K562 (cell line): ENCODE measurements around the gene TOM1. TPM values are rescaled to one million over a fixed set of nuclear protein-coding genes. Genes with fewer than 3 reads are reported as not detected.

Source experiments
- ATAC-seq: fragments of 200-7000 bp; cut with Tn5 transposase; 3 replicates; pipeline ENCODE4 v1.9.1; 2020; ENCODE audit warnings: moderate library complexity
- BruUV-seq: library from RNA; stranded (reverse); fragments of 400-500 nt; replicated peaks from 2 replicates; lab custom pipeline; 2021; lab: Mats Ljungman, UMichigan
- CTCF ChIA-PET: fragments of 300-600 bp; formaldehyde crosslinking; extraction: SDS; loops from one replicate; lab custom pipeline; 2021; ENCODE audit warnings: low intra/inter-chr PET ratio; lab: Yijun Ruan, JAX
- POLR2A ChIA-PET: fragments of 300-600, 350-650 bp; sonication (Branson Sonifier 250); formaldehyde crosslinking; extraction: SDS; loops from one replicate; lab custom pipeline; 2021; ENCODE audit warnings: antibody characterized with exemption, inconsistent platforms; lab: Yijun Ruan, JAX
- DNase-seq, 4 experiments: peaks; one replicate each; pipeline versions ENCODE4 v3.0.0 to v3.0.0-alpha.2; 2011 to 2018; ENCODE audit warnings: low spot score in 3 of 4, mixed read lengths in 3 of 4; ENCODE audit errors: extremely low read depth in 1 of 4
- FAIRE-seq: peaks from 2 replicates; lab custom pipeline; 2011; peaks lifted over from hg19 to GRCh38; lab: Jason Lieb, UNC
- H2AFZ ChIP-seq: 2 replicates; pipeline ENCODE4 v1.6.0; 2011; ENCODE audit warnings: low read depth, low read length, control low read depth, inconsistent platforms
- H3K27ac ChIP-seq: fragments of 200-600 bp; 3 replicates; pipeline ENCODE4 v1.8.0; 2011; ENCODE audit warnings: low read depth, mild to moderate bottlenecking, control low read depth, inconsistent platforms, low read length, moderate library complexity, mixed read lengths; ENCODE audit errors: extremely low read depth
- H3K27me3 ChIP-seq, 2 experiments: fragments of 300-600 bp in 1 of 2; 2 replicates in 1 of 2; 3 replicates in 1 of 2; pipeline versions ENCODE4 v1.6.0 to v1.8.0; 2011; ENCODE audit warnings: inconsistent platforms in 2 of 2, low read length in 2 of 2, mild to moderate bottlenecking in 1 of 2, mixed read lengths in 1 of 2, moderate library complexity in 1 of 2; ENCODE audit not compliant: control insufficient read depth in 2 of 2, insufficient read depth in 2 of 2
- H3K36me3 ChIP-seq: fragments of 300-600 bp; 3 replicates; pipeline ENCODE4 v1.8.0; 2011; ENCODE audit warnings: mild to moderate bottlenecking, low read length, inconsistent platforms; ENCODE audit not compliant: control insufficient read depth, insufficient read depth
- H3K4me1 ChIP-seq, 2 experiments: fragments of 200-600 bp in 1 of 2; replicated peaks in 1 of 2; 2 replicates in 1 of 2; 3 replicates in 1 of 2; pipeline versions ENCODE4 v1.5.1 to v1.8.0; 2011; ENCODE audit warnings: inconsistent platforms in 2 of 2, low read length in 2 of 2, mild to moderate bottlenecking in 1 of 2, mixed read lengths in 1 of 2, moderate library complexity in 1 of 2; ENCODE audit not compliant: control insufficient read depth in 2 of 2, insufficient read depth in 2 of 2
- H3K4me2 ChIP-seq: 2 replicates; pipeline ENCODE4 v1.6.1; 2011; ENCODE audit warnings: low read length, control low read depth, inconsistent platforms, mixed read lengths; ENCODE audit not compliant: insufficient read depth
- H3K4me3 ChIP-seq: fragments of 200-600 bp; sonication (generic), shearing (Covaris generic); 2 replicates; pipeline ENCODE4 v1.5.1; 2016; ENCODE audit warnings: control low read depth, inconsistent platforms
- H3K79me2 ChIP-seq: fragments of 200-600 bp; 3 replicates; pipeline ENCODE4 v1.8.0; 2011; ENCODE audit warnings: low read length, inconsistent platforms; ENCODE audit not compliant: control insufficient read depth, insufficient read depth
- H3K9ac ChIP-seq, 2 experiments: 2 replicates each; pipeline versions ENCODE4 v1.6.0 to v1.6.1; 2011; ENCODE audit warnings: low read depth in 2 of 2, low read length in 2 of 2, control low read depth in 1 of 2, inconsistent platforms in 1 of 2, mild to moderate bottlenecking in 1 of 2, mixed read lengths in 1 of 2; ENCODE audit not compliant: insufficient read depth in 1 of 2
- H3K9me1 ChIP-seq: one replicate; pipeline ENCODE4 v1.6.0; 2011; ENCODE audit warnings: inconsistent platforms, mild to moderate bottlenecking, low read length, moderate library complexity; ENCODE audit not compliant: control insufficient read depth, insufficient read depth
- H3K9me3 ChIP-seq: replicated peaks from 2 replicates; pipeline ENCODE4 v1.5.1; 2011; ENCODE audit warnings: low read depth, low read length, inconsistent platforms; ENCODE audit not compliant: control insufficient read depth, insufficient read depth
- H4K20me1 ChIP-seq: replicated peaks from 2 replicates; pipeline ENCODE4 v1.6.1; 2011; ENCODE audit warnings: low read length, inconsistent platforms, mixed read lengths; ENCODE audit not compliant: control insufficient read depth, insufficient read depth
- FOXM1 ChIP-seq, 2 experiments: fragments of 450-650 bp in 1 of 2; sonication (generic) in 1 of 2; formaldehyde crosslinking in 1 of 2; IDR thresholded peaks; 2 replicates each; pipeline versions ENCODE4 v1.6.1 to v1.9.0; 2017 to 2022; ENCODE audit warnings: low read depth in 2 of 2, mild to moderate bottlenecking in 2 of 2, missing genetic modification reagents in 1 of 2, moderate library complexity in 1 of 2
- RBM15 ChIP-seq: fragments of 200-400 bp; formaldehyde crosslinking; IDR thresholded peaks from 2 replicates; pipeline ENCODE4 v1.6.1; 2018; ENCODE audit warnings: mild to moderate bottlenecking, low read length, moderate library complexity; ENCODE audit not compliant: insufficient read depth
- RBM25 ChIP-seq: fragments of 200-400 bp; formaldehyde crosslinking; IDR thresholded peaks from 2 replicates; pipeline ENCODE4 v1.6.1; 2018; ENCODE audit warnings: low read length, low read depth, moderate library complexity; ENCODE audit not compliant: severe bottlenecking
- SMAD2 ChIP-seq: fragments of 150-350 bp; IDR thresholded peaks from 2 replicates; pipeline ENCODE4 v1.6.1; 2014; ENCODE audit warnings: low read depth, mild to moderate bottlenecking, low read length
- TBL1XR1 ChIP-seq, 2 experiments: IDR thresholded peaks; 2 replicates each; pipeline ENCODE4 v1.6.1; 2012; ENCODE audit warnings: improper control_type of control experiment in 2 of 2, low read length in 2 of 2, mild to moderate bottlenecking in 1 of 2
- WHSC1 ChIP-seq: IDR thresholded peaks from one replicate; pipeline ENCODE4 v1.6.1; 2012; ENCODE audit warnings: low read length, control low read depth, inconsistent platforms
- ZNF134 ChIP-seq: fragments of 250-450 bp; sonication (Bioruptor Pico); conservative IDR thresholded peaks from 2 replicates; pipeline ENCODE4 v1.4.0; 2020
- whole genome bisulfite sequencing: fragments of 100-300 bp; shearing (Covaris generic); methylation state at CpG from one replicate; pipeline ENCODE4 v1.1.6; 2016; ENCODE audit warnings: low coverage, mixed read lengths; ENCODE audit not compliant: insufficient coverage; ENCODE audit errors: missing lambda C conversion rate; 5-methylcytosine and 5-hydroxymethylcytosine counted together
- in situ Hi-C: fragments of 300-500 bp; cut with MboI; formaldehyde crosslinking; loops from 4 replicates; pipeline ENCODE4 v1.15.0; 2018; ENCODE audit warnings: inconsistent platforms, mixed read lengths
- intact Hi-C: fragments of 100-400 bp; cut with micrococcal nuclease; formaldehyde crosslinking; loops from 2 replicates; pipeline ENCODE4 v1.14.2; 2022
- polyA plus RNA-seq, 8 experiments: library from polyadenylated mRNA; depleted of rRNA in 4 of 8; stranded (reverse) in 5 of 8; unstranded in 3 of 8; fragments of >200 nt; fragmentation: Nextera tagmentation in 2 of 8; fragmentation: Illumina TruSeq in 1 of 8; extraction: Ambion mirVana in 2 of 8; extraction: Trizol in 1 of 8; gene quantifications; 2 replicates each; pipeline versions ENCODE4 v1.2.1 to v1.2.3, GENCODE V29; 2011 to 2014; ENCODE audit warnings: inconsistent platforms in 1 of 8, missing spikeins in 1 of 8
- total RNA-seq, 7 experiments: library from RNA; depleted of rRNA in 6 of 7; stranded (reverse); fragments of >200 nt in 6 of 7; fragmentation: Illumina TruSeq in 2 of 7; extraction: Trizol in 2 of 7; gene quantifications; 2 replicates each; pipeline versions ENCODE4 v1.2.1 to v1.2.3, GENCODE V29; 2011 to 2021; ENCODE audit warnings: low replicate concordance in 1 of 7
- TF ChIP-seq, protein P1 (sequence below): sonication (generic); formaldehyde crosslinking; IDR thresholded peaks from 2 replicates; pipeline ENCODE4 v1.8.0; 2022; ENCODE audit warnings: mild to moderate bottlenecking, low read depth, missing genetic modification reagents
- TF ChIP-seq, protein P2 (sequence below): fragments of 250-450 bp; sonication (Bioruptor Pico); IDR thresholded peaks from 2 replicates; pipeline ENCODE4 v1.8.0; 2021; ENCODE audit warnings: mild to moderate bottlenecking, moderate library complexity
- TF ChIP-seq, protein P3 (sequence below): fragments of 250-450 bp; sonication (Bioruptor Pico); IDR thresholded peaks from 2 replicates; pipeline ENCODE4 v1.8.0; 2022; ENCODE audit warnings: moderate library complexity, mild to moderate bottlenecking, inconsistent platforms

Gene TOM1
- total and polyA plus RNA-seq, 9 of the 15 experiments (the other 6 are each of a cell fraction or from before 2014, with no cell fraction given): 0.64 to 20.6 (median 12.0) TPM

DNA sequence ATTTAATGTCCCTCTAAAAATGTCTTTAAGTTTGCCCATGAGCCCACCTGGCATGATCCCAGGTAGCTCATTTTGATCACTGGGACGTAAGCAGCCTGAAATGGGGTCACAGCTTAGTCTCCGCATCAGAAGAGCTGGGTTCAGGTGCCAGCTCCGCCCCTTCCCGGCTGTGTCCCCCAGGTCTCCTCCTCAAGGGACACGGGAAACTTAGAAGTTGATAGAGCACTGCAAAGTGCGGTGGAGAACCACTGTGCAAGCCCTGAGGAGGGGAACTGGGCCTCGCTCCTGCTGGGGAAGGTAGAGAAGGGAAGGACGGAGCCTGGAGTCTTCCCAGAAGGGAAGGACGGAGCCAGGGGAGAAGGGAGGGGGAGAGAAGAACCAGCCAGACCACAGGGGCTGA, 7.7 kb downstream of the TOM1 start (continued):
- TF ChIP-seq, protein P1, sequence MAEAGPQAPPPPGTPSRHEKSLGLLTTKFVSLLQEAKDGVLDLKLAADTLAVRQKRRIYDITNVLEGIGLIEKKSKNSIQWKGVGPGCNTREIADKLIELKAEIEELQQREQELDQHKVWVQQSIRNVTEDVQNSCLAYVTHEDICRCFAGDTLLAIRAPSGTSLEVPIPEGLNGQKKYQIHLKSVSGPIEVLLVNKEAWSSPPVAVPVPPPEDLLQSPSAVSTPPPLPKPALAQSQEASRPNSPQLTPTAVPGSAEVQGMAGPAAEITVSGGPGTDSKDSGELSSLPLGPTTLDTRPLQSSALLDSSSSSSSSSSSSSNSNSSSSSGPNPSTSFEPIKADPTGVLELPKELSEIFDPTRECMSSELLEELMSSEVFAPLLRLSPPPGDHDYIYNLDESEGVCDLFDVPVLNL (CRISPR knock-in tag): no peak
- TF ChIP-seq SMAD2 (no peak), WHSC1 (no peak)
- TF ChIP-seq, protein P2, sequence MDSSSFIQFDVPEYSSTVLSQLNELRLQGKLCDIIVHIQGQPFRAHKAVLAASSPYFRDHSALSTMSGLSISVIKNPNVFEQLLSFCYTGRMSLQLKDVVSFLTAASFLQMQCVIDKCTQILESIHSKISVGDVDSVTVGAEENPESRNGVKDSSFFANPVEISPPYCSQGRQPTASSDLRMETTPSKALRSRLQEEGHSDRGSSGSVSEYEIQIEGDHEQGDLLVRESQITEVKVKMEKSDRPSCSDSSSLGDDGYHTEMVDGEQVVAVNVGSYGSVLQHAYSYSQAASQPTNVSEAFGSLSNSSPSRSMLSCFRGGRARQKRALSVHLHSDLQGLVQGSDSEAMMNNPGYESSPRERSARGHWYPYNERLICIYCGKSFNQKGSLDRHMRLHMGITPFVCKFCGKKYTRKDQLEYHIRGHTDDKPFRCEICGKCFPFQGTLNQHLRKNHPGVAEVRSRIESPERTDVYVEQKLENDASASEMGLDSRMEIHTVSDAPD (CRISPR knock-in tag): no peak

DNA sequence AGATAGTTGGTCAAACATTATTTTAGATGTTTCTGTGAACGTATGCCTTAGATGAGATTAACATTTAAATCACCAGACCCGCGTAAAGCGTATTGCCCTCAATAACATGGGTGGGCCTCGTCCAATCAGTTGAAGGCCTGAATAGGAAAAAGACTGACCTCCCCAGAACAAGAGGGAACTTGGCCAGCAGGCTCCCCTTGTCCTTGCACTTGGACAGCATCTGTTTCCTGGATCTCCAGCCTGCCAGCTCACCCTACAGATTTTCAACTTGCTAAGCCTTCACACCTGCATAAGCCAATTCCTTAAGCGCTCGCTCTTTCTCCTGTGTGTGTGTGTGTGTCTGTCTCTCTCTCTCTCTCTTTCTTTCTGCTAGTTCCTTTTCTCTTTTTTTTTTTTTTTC, 8.2 kb downstream of the TOM1 start:
- DNase-seq: no peak
- ATAC-seq: no peak
- Histone ChIP-seq H3K27ac (no peak overlapping the region), H3K9me3 (no peaks in the 10 kb centered on the region), H3K79me2 (peaks cover 3% of the 10 kb centered on the region; the same call in 2 of the 3 replicates), H3K4me2 (no peak overlapping the region), H3K4me3 (no peak overlapping the region), H3K9ac (no peak overlapping the region), H3K9me1 (no peaks in the 10 kb centered on the region), H4K20me1 (no peaks in the 10 kb centered on the region; the same call in none of the 2 replicates), H3K4me1 (peaks cover 3 to 4% of the 10 kb centered on the region in 2 experiments; a peak in 3 of 5 replicates), H3K27me3 (no peaks in the 10 kb centered on the region), H2AFZ (no peak overlapping the region), H3K36me3 (peaks cover 5% of the 10 kb centered on the region; the same call in 1 of the 3 replicates)
- ChIA-PET POLR2A (interaction anchor here (0.6 kb wide), 1 partner anchor 78 kb away, joined by 3 read pairs; no protein-coding TSS in a partner anchor), CTCF (no interaction called here)
- 74% methylated on average over 5 of the region's 7 CpGs for WGBS
- intact Hi-C loops: no loop called here
- no peak for FAIRE-seq
- TF ChIP-seq RBM25: peak; percentile 63
- TF ChIP-seq ZNF134: peak; percentile 98
- TF ChIP-seq FOXM1 (IDR thresholded peaks at IDR 0.05; ENCODE audit: low read depth): 0 out of 2 replicates have a peak, but pooled peaks have one; percentile 41
- no peak for TF ChIP-seq FOXM1 (CRISPR knock-in tag; IDR thresholded peaks at IDR 0.05; ENCODE audit: low read depth)
- TF ChIP-seq, protein P3, sequence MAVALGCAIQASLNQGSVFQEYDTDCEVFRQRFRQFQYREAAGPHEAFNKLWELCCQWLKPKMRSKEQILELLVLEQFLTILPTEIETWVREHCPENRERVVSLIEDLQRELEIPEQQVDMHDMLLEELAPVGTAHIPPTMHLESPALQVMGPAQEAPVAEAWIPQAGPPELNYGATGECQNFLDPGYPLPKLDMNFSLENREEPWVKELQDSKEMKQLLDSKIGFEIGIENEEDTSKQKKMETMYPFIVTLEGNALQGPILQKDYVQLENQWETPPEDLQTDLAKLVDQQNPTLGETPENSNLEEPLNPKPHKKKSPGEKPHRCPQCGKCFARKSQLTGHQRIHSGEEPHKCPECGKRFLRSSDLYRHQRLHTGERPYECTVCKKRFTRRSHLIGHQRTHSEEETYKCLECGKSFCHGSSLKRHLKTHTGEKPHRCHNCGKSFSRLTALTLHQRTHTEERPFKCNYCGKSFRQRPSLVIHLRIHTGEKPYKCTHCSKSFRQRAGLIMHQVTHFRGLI (CRISPR knock-in tag): no peak
- TF ChIP-seq RBM15: no peak
- TF ChIP-seq TBL1XR1 (IDR thresholded peaks at IDR 0.05; ENCODE audit: low read length in 2 of 2): no peak
- BruUV-seq: no TSS peak
- in situ Hi-C loops: no loop called here
